ENCODE data around the gene SPSB4. TPM values are rescaled to one million over a fixed set of nuclear protein-coding genes. Genes with fewer than 3 reads are reported as not detected.
A peak's percentile ranks its signal among the peaks of the same experiment; 100 is the strongest.

The SPSB4 gene
- total and polyA plus RNA-seq, 4 donors: 0.19 to 1.9 (median 0.87) TPM

- Histone ChIP-seq H3K27me3 (ENCODE audit: control insufficient read depth in 4 of 4, insufficient read depth in 4 of 4, low read length in 3 of 4) (peaks cover 0 to 23% (median 3%) of the 10 kb centered on the region in 4 donors), H3K4me3 (ENCODE audit: low read depth in 1 of 3, low read length in 3 of 3) (no peak overlapping the region), H3K9ac (ENCODE audit: low read depth in 1 of 2, low read length in 2 of 2) (no peak overlapping the region), H3K4me1 (ENCODE audit: control insufficient read depth in 4 of 4, insufficient read depth in 4 of 4, low read length in 3 of 4) (no peaks in the 10 kb centered on the region), H3K27ac (ENCODE audit: low read depth in 1 of 2, low read length in 2 of 2) (no peak overlapping the region), H3K36me3 (ENCODE audit: control insufficient read depth in 4 of 4, insufficient read depth in 3 of 4, low read depth in 1 of 4, low read length in 3 of 4) (no peaks in the 10 kb centered on the region), H3K9me3 (ENCODE audit: control insufficient read depth in 4 of 4, low read length in 3 of 4) (no peaks in the 10 kb centered on the region)
- DNase-seq (ENCODE audit: low spot score): no peak
- 79% methylated on average over 2 of the region's 2 CpGs for WGBS
- TF ChIP-seq RAD21 (IDR thresholded peaks at IDR 0.05) (no peak), HNF4A (conservative IDR thresholded peaks at IDR 0.05) (no peak), NR2F2 (IDR thresholded peaks at IDR 0.05) (no peak), GABPA (IDR thresholded peaks at IDR 0.05 in 1 of 2, conservative IDR thresholded peaks at IDR 0.05 in 1 of 2) (no peak), TAF1 (conservative IDR thresholded peaks at IDR 0.05) (no peak), JUND (IDR thresholded peaks at IDR 0.05) (no peak), SP1 (IDR thresholded peaks at IDR 0.05) (no peak), FOXA2 (IDR thresholded peaks at IDR 0.05) (no peak), CTCF (IDR thresholded peaks at IDR 0.05; ENCODE audit: low read depth, low read length, missing input control) (no peak), FOXA1 (IDR thresholded peaks at IDR 0.05) (no peak), EGR1 (IDR thresholded peaks at IDR 0.05; ENCODE audit: low read depth in 2 of 2) (no peak), HNF4G (IDR thresholded peaks at IDR 0.05) (no peak), YY1 (IDR thresholded peaks at IDR 0.05) (no peak), RXRA (IDR thresholded peaks at IDR 0.05) (no peak)
- TF ChIP-seq, protein P1, sequence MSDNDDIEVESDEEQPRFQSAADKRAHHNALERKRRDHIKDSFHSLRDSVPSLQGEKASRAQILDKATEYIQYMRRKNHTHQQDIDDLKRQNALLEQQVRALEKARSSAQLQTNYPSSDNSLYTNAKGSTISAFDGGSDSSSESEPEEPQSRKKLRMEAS (IDR thresholded peaks at IDR 0.05): no peak
- TF ChIP-seq, protein P2, sequence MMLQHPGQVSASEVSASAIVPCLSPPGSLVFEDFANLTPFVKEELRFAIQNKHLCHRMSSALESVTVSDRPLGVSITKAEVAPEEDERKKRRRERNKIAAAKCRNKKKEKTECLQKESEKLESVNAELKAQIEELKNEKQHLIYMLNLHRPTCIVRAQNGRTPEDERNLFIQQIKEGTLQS (IDR thresholded peaks at IDR 0.05): no peak
- TF ChIP-seq, protein P3, sequence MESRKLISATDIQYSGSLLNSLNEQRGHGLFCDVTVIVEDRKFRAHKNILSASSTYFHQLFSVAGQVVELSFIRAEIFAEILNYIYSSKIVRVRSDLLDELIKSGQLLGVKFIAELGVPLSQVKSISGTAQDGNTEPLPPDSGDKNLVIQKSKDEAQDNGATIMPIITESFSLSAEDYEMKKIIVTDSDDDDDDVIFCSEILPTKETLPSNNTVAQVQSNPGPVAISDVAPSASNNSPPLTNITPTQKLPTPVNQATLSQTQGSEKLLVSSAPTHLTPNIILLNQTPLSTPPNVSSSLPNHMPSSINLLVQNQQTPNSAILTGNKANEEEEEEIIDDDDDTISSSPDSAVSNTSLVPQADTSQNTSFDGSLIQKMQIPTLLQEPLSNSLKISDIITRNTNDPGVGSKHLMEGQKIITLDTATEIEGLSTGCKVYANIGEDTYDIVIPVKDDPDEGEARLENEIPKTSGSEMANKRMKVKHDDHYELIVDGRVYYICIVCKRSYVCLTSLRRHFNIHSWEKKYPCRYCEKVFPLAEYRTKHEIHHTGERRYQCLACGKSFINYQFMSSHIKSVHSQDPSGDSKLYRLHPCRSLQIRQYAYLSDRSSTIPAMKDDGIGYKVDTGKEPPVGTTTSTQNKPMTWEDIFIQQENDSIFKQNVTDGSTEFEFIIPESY (IDR thresholded peaks at IDR 0.05): no peak
These were observed 140.1 kb downstream of the SPSB4 start for GRCh38 chr3:141191097-141191749.

DNA sequence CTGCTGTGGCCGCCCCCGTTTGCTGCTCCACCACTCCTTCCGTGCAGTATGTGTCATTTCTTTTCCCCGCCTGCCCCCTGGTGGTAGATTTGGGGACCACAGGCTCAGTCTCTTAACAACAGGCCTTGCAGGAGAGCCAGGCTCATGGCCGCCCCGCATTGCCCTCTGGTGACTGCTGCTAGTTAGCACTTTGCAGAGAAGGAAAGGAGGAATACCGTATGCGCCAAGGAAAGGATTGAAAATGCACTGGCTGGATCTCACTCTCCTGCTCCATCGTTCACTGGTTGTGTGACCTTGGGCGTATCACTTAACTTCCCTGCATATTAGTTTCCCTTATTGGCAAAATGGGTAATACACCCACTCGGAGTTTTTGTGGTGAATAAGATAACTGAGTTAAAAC is 141.2 kb downstream of the SPSB4 start:
- no peak overlapping the region for H3K27ac ChIP-seq (ENCODE audit: low read depth in 1 of 2, low read length in 2 of 2)
- no peak overlapping the region for H3K4me3 ChIP-seq (ENCODE audit: low read depth in 1 of 3, low read length in 3 of 3)
- WGBS: 8% methylated on average over 11 of the region's 11 CpGs
- no peaks in the 10 kb centered on the region for H3K4me1 ChIP-seq (ENCODE audit: control insufficient read depth in 4 of 4, insufficient read depth in 4 of 4, low read length in 3 of 4)
- H3K9me3 ChIP-seq (ENCODE audit: control insufficient read depth in 4 of 4, low read length in 3 of 4): no peaks in the 10 kb centered on the region
- no peak overlapping the region for H3K9ac ChIP-seq (ENCODE audit: low read depth in 1 of 2, low read length in 2 of 2)
- peak; percentile 98 for DNase-seq (ENCODE audit: low spot score)
- peak; percentile 55 for TF ChIP-seq YY1 (IDR thresholded peaks at IDR 0.05)
- peak; percentile 97 to 98 for TF ChIP-seq RAD21 (IDR thresholded peaks at IDR 0.05)
- no peak for TF ChIP-seq REST (IDR thresholded peaks at IDR 0.05)
- TF ChIP-seq HNF4A (conservative IDR thresholded peaks at IDR 0.05): no peak
- peak; percentile 99 for TF ChIP-seq CTCF (IDR thresholded peaks at IDR 0.05; ENCODE audit: low read depth, low read length, missing input control)
- no peaks in the 10 kb centered on the region for H3K36me3 ChIP-seq (ENCODE audit: control insufficient read depth in 4 of 4, insufficient read depth in 3 of 4, low read depth in 1 of 4, low read length in 3 of 4)
- peaks cover 0 to 19% (median 3%) of the 10 kb centered on the region in 4 donors for H3K27me3 ChIP-seq (ENCODE audit: control insufficient read depth in 4 of 4, insufficient read depth in 4 of 4, low read length in 3 of 4)

Measured in liver (tissue), 9 donors.